Activated CD8-positive, alpha-beta memory T cell treated with anti-CD3 and anti-CD28 coated beads for 36 hours (primary cell): ENCODE results near the gene USP34. TPM values are rescaled to one million over a fixed set of nuclear protein-coding genes. Genes with fewer than 3 reads are reported as not detected.
"Not testable (repeated sequence)": the region's sequence is repeated elsewhere in the genome, so short reads cannot be mapped to it uniquely, and the experiment has no call there.

ENCODE experiments used
- CTCF ChIA-PET: fragments of 350-600 bp; sonication (Branson Sonifier 250); formaldehyde crosslinking; loops from one replicate; lab custom pipeline; 2021; ENCODE audit warnings: antibody characterized with exemption; lab: Charles Lee
- POLR2A ChIA-PET: fragments of 350-600 bp; sonication (Branson Sonifier 250); formaldehyde crosslinking; loops from one replicate; lab custom pipeline; 2021; ENCODE audit warnings: antibody characterized with exemption; lab: Charles Lee
- total RNA-seq, 2 experiments: library from RNA; stranded (reverse); gene quantifications; one replicate each; pipeline ENCODE4 v1.2.3, GENCODE V29; 2021

The USP34 gene
- total RNA-seq, 2 experiments from 2014 or later, result 67.8 to 72.1 TPM

DNA sequence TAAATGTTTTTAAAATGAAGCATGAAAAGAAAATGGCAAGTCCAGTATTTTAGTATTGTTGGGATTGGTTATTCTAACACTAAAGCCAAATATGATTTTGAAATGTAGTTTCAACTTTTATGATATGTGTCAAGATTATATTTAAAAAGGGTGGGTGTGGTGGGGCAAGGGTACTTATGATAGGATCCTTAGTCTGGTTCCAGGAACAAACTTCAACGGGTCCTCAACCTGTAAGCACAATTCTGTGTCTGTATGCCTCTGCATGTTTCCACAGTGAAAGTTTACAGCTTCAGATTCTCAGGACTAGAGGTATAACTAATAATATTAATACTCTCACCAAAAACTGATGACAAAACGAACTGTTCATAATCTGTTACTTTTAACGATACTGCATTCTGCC lies 5.8 kb downstream of the USP34 start:
- POLR2A ChIA-PET, result no interaction called here
- CTCF ChIA-PET, result interaction anchor here (0.6 kb wide), 1 partner anchor 96 kb away, joined by 4 read pairs; no protein-coding TSS in a partner anchor

DNA sequence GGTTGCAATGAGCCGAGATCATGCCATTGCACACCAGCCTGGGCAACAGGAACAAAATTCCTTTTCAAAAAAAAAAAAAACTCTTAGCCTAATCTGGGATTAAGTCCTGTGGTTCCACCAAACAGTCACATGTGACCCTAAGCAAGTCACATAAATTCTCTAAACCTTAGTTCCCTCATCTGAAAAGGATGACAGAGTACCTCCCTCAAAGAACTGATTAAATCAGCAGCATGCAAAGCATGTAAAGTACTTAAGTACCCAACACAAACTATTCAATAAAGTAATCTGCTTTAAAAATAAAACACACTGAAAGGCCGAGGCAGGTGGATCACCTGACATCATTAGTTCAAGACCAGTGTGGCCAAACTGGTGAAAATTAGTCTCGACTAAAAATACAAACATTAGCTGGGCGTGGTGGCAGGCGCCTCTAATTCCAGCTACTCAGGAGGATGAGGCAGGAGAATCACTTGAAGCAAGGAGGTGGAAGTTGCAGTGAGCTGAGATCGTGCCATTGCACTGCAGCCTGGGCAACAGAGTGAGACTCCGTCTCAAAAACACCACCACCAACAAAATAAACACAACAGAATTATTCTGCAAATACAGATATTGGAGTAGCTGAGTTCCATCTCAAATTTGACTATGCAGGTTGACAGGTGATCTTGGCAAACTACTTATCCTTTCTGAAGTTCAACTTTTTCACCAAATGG lies 7.0 kb downstream of the USP34 start:
- POLR2A ChIA-PET, result interaction anchor here (0.7 kb wide), 1 partner anchor 43 kb away, joined by 3 read pairs; no protein-coding TSS in a partner anchor
- CTCF ChIA-PET, result no interaction called here

DNA sequence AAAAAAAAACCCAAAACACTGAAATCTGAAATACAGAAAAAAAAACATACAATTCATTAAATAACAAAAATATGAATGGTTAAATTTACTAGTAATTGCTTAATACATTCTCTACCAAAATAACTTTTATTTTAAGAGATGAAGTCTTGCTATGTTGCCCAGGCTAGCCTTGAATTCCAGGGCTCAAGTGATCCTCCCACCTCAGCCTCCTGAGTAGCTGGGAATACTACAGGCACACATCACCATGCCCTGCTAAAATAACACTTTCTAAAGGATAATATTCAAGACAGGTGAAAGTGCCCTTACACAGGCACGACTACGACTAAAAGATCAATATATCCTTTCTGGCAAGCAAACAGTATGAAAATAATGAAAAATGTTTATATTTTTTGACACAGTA lies 9.5 kb downstream of the USP34 start:
- ChIA-PET POLR2A (no interaction called here), CTCF (no interaction called here)

DNA sequence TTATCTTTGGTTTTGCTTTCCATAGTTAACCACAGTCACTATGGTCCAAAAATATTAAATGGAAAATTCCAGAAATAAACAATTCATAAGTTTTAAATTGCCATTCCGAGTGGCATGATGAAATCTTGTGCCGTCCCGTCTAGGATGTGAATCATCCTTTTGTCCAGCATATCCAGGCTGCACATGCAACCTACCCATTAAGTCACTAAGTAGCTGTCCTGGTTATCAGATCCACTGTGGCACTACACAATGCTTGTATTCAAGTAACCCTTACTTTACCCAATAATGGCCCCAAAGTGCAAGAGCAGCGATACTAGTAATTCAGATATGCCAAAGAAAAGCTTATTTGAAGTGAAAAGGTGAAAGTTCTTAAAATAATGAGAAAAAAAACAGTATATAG lies 10.7 kb downstream of the USP34 start:
- ChIA-PET CTCF (no interaction called here), POLR2A (interaction anchor here (0.6 to 1.3 kb wide), 2 partner anchors 29 to 169 kb away, joined by 3 to 6 read pairs; no protein-coding TSS in a partner anchor)

DNA sequence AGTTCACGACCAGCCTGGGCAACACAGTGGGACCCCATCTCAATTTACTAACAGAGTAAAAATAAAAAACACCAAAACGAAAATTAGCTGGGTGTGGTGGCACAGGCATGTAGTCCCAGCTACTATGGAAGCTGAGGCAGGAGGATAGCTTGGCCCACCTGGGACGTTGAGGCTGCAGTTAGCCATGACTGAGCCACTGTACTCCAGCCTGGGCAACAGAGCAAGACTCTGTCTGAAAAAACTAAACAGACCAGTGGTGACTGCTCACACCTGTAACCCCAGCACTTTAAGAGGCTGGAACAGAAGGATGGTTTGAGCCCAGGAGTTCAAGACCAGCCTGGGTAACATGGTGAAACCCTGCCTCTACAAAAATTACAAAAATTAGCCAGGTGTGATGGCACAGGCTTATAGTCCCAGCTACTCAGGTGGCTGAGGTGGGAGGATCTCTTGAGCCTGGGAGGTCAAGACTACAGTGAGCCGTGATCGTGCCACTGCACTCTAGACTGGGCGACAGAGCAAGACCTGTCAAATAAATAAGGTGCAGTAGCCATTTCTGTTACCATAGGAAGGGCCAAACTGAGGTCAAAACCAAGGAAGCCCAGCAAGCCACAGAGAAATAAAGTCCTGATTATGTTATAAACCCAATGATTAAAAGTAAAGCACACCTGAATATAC lies 14.0 kb downstream of the USP34 start:
- POLR2A ChIA-PET, result no interaction called here
- CTCF ChIA-PET, result no interaction called here

DNA sequence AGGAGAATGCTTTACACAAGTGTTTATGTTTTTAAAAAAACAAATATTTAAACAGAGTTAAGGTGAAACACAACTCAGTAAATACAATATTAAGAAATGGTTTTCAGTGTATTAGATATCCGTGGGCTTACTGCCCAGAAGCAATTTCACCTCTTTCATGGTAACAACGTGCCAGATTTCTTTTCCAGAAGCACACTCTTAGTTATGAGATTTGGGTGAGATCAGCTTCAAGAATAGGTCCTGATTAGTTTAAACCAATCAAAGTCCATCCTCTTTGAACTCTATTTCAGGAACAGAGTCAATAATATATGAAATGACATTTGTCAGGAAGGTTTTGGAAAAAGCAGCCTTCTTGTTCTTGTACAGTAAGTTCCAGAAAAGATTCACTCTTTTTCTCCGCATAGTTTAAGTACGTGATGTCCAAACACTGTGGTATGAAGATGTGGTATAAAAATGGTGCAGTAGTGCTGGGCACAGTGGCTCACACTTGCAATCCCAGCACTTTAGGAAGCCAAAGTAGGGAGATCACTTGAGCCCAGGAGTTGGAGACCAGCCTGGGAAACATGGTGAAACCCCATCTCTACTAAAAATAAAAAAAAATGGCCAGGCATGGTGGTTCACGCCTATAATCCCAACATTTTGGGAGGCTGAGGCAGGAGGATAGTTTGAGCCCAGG lies 14.7 kb downstream of the USP34 start:
- CTCF ChIA-PET, result no interaction called here
- POLR2A ChIA-PET, result no interaction called here

DNA sequence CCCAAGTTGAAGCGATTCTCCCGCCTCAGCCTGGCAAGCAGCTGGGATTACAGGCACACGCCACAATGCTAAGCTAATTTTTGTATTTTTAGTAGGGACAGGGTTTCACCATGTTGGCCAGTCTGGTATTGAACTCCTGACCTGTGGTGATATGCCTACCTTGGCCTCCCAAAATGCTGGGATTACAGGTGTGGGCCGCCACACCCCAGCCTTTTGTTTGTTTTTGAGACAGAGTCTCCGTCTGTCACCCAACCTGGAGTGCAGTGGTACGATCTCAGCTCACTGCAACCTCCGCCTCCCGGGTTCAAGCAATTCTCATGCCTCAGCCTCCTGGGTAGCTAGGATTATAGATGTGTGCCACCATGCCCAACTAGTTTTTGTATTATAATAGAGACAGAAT lies 15.9 kb downstream of the USP34 start:
- CTCF ChIA-PET, POLR2A ChIA-PET: not testable (repeated sequence)

DNA sequence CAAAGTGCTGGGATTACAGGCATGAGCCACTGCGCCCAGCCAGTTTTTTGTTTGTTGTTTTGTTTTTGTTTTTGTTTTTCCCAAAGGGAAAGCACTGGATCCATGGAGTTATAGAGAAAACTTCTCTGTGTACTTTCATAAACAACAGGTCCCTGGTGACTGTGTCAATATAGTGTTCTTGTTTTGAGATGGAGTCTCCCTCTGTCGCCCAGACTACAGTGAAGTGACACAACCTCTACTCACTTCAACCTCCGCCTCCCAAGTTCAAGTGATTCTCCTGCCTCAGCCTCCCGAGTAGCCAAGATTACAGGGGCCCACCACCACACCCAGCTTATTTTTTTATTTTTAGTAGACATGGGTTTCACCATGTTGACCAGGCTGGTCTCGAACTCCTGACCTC lies 16.5 kb downstream of the USP34 start:
- CTCF ChIA-PET, result no interaction called here
- POLR2A ChIA-PET, result no interaction called here

DNA sequence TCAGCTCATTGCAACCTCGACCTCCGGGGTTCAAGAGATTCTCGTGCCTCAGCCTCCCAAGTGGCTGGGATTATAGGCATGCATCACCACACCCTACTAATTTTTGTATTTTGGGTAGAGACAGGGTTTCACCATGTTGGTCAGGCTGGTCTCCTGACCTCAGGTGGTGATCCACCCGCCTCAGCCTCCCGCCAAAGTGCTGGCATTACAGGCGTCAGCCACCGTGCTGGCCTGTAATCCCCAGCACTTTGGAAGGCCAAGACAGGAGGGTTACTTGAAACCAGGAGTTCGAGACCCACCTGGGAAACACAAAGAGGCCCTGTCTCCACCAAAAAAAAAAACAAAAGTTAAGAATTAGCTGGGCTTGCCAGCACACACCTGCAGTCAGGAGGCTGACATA lies 18.5 kb downstream of the USP34 start:
- POLR2A ChIA-PET, result no interaction called here
- CTCF ChIA-PET, result interaction anchor here (1.0 kb wide), 1 partner anchor 26 kb away, joined by 3 read pairs; no protein-coding TSS in a partner anchor

DNA sequence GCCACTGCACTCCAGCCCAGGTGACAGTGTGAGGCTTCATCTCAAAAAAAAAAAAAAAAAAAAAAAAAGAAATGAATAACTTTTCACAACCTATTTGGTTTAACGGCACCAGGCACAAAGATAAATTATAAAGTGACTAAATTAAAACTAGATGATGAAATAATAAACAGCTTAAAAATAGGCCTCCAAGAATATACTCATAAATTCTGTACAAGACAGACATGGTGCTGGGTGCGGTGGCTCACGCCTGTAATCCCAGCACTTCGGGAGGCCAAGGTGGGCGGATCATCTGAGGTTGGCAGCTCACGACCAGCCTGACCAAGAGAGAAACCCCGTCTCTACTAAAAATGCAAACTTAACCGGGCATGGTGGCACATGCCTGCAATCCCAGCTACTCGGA lies 19.7 kb downstream of the USP34 start:
- POLR2A ChIA-PET, result no interaction called here
- CTCF ChIA-PET, result interaction anchor here (0.7 kb wide), 1 partner anchor 192 kb away, joined by 3 read pairs; no protein-coding TSS in a partner anchor

DNA sequence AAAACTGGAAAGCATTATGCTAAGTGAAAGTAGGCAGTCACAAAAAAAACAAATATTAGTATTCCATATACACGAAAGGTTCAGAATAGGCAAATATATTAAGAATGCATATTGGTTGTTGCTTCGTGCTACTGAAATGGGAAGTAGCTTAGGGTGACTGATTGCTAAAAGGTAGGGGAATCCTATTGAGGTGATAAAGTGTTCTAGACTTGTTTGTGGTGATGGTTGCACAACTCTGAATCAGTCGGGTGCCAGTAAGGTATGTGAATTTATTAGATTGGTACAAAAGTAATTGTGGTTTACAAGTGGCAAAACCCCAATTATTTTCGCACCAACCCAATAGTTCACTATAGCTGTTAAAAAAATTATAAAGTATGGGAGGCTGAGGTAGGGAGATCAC lies 20.7 kb downstream of the USP34 start:
- CTCF ChIA-PET, result interaction anchor here (1.0 kb wide), 1 partner anchor 24 kb away, joined by 4 read pairs; no protein-coding TSS in a partner anchor
- POLR2A ChIA-PET, result interaction anchor here (0.5 kb wide), 1 partner anchor 205 kb away, joined by 4 read pairs; no protein-coding TSS in a partner anchor

DNA sequence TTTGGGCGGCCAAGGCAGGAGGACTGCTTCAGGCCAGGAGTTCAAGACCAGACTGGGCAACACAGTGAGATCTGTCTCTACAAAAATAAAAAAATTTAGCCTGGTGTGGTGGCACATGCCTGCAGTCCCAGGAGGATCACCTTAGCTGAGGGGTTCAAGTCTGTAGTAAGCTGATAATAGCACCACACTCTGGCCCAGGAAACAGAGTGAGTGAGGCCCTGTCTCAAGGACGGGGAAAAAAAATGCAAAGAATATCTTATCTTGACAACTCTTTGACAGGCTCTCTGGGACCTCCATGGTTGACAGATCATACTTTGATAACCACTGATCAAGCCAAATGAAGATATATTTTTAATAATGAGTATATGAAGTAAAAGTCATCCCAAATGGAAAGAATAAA lies 22.7 kb downstream of the USP34 start:
- ChIA-PET POLR2A (no interaction called here), CTCF (no interaction called here)

DNA sequence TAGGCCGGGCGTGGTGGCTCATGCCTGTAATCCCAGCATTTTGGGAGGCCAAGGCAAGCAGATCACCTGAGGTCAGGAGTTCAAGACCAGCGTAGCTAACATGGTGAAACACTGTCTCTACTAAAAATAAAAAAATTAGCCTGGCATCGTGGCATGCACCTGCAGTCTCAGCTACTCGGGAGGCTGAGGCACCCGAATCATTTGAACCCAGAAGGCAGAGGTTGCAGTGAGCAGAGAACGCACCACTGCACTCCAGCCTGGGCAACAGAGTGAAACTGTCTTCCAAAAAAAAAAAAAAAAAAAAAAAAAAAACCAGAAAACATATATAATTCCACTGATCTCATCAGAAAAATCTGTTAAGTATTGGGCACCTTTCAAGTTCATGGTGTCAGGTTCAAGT lies 23.9 kb downstream of the USP34 start:
- ChIA-PET POLR2A (interaction anchor here (0.7 kb wide), 1 partner anchor 459 kb away, joined by 4 read pairs; no protein-coding TSS in a partner anchor), CTCF (interaction anchor here (0.5 to 1.3 kb wide), 3 partner anchors 11 to 322 kb away, joined by 3 read pairs; no protein-coding TSS in a partner anchor)

DNA sequence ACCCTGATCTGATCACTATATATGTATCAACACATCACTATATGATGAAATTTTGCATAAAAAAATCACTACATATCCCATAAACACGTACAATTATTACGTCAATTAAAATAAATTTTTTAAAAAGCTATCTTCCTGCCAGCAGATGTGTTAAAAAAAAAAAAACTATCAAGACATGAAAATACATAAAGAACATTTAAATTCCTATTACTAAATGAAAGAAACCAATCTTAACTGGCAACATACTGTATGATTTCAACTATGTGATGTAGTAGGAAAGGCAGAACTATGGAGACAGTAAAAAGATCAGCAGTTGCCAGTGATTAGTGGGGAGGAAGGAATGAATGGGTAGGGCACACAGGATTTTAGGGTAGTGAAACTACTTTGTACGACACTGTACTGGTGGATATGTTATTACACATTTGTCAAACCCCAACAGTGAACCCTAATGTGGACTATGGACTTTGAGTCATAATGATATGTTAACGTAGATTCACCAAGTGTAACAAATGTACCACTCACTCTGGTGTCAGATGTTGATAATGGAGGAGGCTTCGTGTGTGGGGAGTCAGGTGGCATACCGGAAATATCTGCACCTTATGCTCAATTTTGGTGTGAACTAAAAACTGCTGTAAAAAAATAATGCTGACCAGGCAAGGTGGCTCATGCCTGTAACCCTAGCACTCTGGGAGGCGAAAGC lies 27.4 kb downstream of the USP34 start:
- POLR2A ChIA-PET, result interaction anchor here (0.7 kb wide), 1 partner anchor 10 kb away, joined by 3 read pairs; no protein-coding TSS in a partner anchor

DNA sequence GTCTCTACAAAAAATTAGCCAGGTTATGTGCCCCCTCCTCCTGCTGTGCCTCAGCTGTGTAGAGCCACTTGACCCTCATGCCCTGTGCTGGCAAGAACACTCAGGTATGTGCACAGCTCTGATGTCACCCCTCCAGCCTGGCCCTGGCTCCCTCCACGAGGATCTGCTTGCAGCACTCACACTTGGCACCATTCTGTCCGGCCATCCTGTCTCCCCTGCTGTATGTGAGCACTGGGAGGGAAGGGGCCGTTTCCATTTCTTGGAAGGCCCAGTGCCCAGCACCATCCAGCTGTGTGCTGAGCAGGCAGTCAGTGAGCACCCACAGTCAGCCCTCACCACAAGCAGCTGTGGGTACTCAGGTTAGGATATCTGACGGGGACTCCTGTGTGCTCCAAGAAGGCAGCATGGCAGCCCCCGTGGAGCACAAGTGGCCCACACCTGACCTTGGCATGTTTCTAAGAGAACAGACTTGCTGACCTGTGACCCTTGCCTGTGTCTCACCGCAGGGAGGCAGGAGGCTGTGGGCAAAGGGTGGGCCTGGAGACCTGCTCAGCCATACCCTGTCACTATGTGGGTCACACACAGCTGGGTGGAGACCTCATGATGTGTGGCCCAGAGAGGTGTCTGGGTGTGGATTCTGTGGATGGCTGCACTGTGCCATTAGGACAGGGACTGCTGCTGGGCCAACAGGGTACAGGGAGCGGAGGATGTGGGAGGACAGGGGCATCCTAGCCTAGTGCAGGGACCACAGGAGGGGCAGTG lies 31.5 kb downstream of the USP34 start:
- ChIA-PET POLR2A (no interaction called here), CTCF (interaction anchor here (0.8 kb wide), 1 partner anchor 9 kb away, joined by 3 read pairs; no protein-coding TSS in a partner anchor)

More for the DNA sequence above, 27.4 kb downstream of the USP34 start:
- CTCF ChIA-PET, result no interaction called here

DNA sequence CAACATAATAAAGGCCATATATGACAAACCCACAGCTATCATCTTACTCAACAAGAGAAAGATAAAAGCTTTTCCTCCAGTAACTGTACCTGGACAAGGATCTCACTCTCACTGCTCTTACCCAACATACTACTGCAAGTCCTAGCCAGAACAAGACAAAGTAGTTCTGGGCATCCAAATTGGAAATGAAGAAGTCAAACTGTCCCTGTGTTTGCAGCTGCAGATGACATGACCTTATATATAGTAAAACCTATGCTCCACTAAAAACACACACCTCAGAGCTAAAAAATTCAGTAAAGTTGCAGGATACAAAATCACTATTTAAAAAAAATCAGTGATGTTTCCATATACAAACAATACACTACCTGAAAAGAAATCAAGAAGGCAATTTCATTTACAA lies 32.2 kb downstream of the USP34 start:
- CTCF ChIA-PET, result interaction anchor here (0.8 kb wide), 1 partner anchor 8 kb away, joined by 3 read pairs; no protein-coding TSS in a partner anchor
- POLR2A ChIA-PET, result no interaction called here

DNA sequence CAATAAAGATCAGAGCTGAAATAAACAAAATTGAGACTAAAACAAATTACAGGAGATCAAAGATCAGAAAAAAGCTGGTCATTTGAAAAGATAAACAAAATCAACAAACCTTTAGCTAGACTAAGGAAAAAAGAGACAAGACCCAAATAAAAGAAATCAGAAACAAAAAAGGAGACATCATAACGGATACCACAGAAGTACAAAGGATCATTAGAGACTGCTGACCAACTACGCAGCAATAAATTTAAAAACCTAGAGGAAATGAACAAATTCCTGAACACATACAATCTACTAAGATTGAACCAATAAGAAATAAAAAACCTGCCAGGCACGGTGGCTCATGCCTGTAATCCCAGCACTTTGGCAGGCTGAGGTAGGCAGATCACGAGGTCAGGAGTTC lies 33.7 kb downstream of the USP34 start:
- ChIA-PET CTCF (interaction anchor here (1.0 kb wide), 1 partner anchor 18 kb away, joined by 4 read pairs; no protein-coding TSS in a partner anchor), POLR2A (no interaction called here)

DNA sequence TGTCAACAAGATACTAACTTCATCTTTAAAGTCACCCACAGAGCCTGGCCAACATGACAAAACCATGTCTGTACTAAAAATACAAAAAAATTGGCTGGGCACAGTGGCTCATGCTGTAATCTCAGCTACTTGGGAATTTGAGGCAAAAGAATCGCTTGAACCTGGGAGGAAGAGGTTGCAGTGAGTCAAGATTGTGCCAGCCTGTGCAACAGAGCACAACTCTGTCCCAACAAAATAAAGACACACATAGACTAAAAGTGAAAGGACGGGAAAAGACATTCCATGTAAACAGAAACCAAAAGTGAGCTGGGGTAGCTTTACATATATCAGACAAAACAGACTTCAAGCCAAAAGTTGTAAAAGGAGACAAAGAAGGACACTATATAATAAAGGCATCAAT lies 34.8 kb downstream of the USP34 start:
- ChIA-PET POLR2A (no interaction called here), CTCF (interaction anchor here (0.8 to 1.7 kb wide), 3 partner anchors 10 to 17 kb away, joined by 3 to 7 read pairs (median 4); no protein-coding TSS in a partner anchor)
